Measurements from ENCODE around the gene KIAA2012. TPM values are rescaled to one million over a fixed set of nuclear protein-coding genes. Genes with fewer than 3 reads are reported as not detected.

Gene KIAA2012
- total and polyA plus RNA-seq, 2 of the 8 experiments (the other 6 are each of a cell fraction or from before 2014, with no cell fraction given) = not detected

DNA sequence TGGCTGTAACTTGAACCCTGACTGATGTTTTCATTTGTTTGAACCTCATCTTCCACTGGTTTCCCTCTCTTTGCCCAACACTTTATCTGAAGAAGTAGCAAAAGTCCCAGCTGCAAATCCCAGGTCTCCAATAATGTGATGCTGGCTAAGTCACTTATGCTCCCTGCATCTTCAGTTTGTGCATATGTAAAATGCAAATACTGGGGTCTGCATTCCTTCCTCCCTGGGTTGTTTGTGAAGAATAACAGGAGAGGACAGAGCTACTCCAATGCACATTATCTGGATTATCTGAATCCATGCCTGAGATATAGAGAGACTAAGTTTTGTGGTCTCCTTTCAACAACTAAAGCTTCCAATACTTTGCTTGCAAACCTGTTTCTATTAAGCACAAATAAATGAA is 22.2 kb downstream of the KIAA2012 start:
- no peak overlapping the region for H2BK15ac ChIP-seq (ENCODE audit: low read length)
- FAIRE-seq = no peak
- H3K4ac ChIP-seq (replicated peaks; ENCODE audit: insufficient read length, low read depth, low read length) = no peak overlapping the region
- H3K79me1 ChIP-seq (ENCODE audit: low read depth, low read length) = no peaks in the 10 kb centered on the region
- H3K27me3 ChIP-seq (replicated peaks in 1 of 4; ENCODE audit: control insufficient read depth in 3 of 4, extremely low read depth in 1 of 4, insufficient read depth in 3 of 4, low read length in 3 of 4) = no peaks in the 10 kb centered on the region
- H2BK20ac ChIP-seq (ENCODE audit: low read length) = no peak overlapping the region
- H3K23ac ChIP-seq (ENCODE audit: insufficient read length) = no peak overlapping the region
- H3K4me2 ChIP-seq (ENCODE audit: insufficient read depth in 1 of 2, low read depth in 2 of 2, low read length in 2 of 2) = no peak overlapping the region
- no peak overlapping the region for H3K9ac ChIP-seq (replicated peaks in 1 of 4; ENCODE audit: extremely low read depth in 1 of 4, low read depth in 3 of 4, low read length in 3 of 4)
- H4K8ac ChIP-seq (ENCODE audit: extremely low read depth, insufficient read depth, low read length) = no peak overlapping the region
- H3K23me2 ChIP-seq (ENCODE audit: low read depth, low read length) = no peaks in the 10 kb centered on the region
- no peak overlapping the region for H3K18ac ChIP-seq (ENCODE audit: extremely low read depth, low read length)
- no peak overlapping the region for H3K4me3 ChIP-seq (ENCODE audit: extremely low read depth in 1 of 4, insufficient read depth in 2 of 4, low read depth in 3 of 4, low read length in 4 of 4)
- H3K4me1 ChIP-seq (replicated peaks in 1 of 4; ENCODE audit: control insufficient read depth in 3 of 4, insufficient read depth in 4 of 4, low read length in 3 of 4) = peaks cover 0 to 3% (median 0%) of the 10 kb centered on the region in 4 experiments; a peak in 2 of 7 replicates
- DNase-seq (ENCODE audit: low read depth in 1 of 2, low spot score in 2 of 2) = no peak
- no peak overlapping the region for H2AFZ ChIP-seq (ENCODE audit: low read length)
- no peak overlapping the region for H3K27ac ChIP-seq (ENCODE audit: low read depth, low read length)
- no peak overlapping the region for H3K56ac ChIP-seq (replicated peaks; ENCODE audit: insufficient read length, low read depth, low read length)
- no peak overlapping the region for H3K14ac ChIP-seq (ENCODE audit: insufficient read length)
- no peak overlapping the region for H2BK5ac ChIP-seq (ENCODE audit: low read depth, low read length)
- H4K20me1 ChIP-seq (replicated peaks in 1 of 2; ENCODE audit: control insufficient read depth in 1 of 2, insufficient read depth in 2 of 2, low read length in 2 of 2) = no peaks in the 10 kb centered on the region
- POLR2A ChIA-PET (ENCODE audit: partially characterized antibody) = no interaction called here
- no peaks in the 10 kb centered on the region for H3K79me2 ChIP-seq (ENCODE audit: control insufficient read depth in 1 of 2, insufficient read depth in 2 of 2, low read length in 2 of 2)
- TF ChIP-seq CBX5 (IDR thresholded peaks at IDR 0.05; ENCODE audit: low read depth, low read length) (no peak), CREB1 (IDR thresholded peaks at IDR 0.05) (no peak), CEBPB (IDR thresholded peaks at IDR 0.05; ENCODE audit: low read depth, low read length) (no peak), PHF8 (conservative IDR thresholded peaks at IDR 0.05; ENCODE audit: low read depth, low read length) (no peak), NRF1 (IDR thresholded peaks at IDR 0.05; ENCODE audit: low read depth, low read length) (no peak), SAP30 (IDR thresholded peaks at IDR 0.05; ENCODE audit: insufficient read depth, insufficient replicate concordance, low read length) (no peak), ASH2L (IDR thresholded peaks at IDR 0.05; ENCODE audit: low read length) (no peak), ZNF274 (IDR thresholded peaks at IDR 0.05; ENCODE audit: borderline replicate concordance, extremely low read depth, low read length) (no peak), RFX5 (IDR thresholded peaks at IDR 0.05; ENCODE audit: borderline replicate concordance, low read depth, low read length) (no peak), TCF12 (IDR thresholded peaks at IDR 0.05; ENCODE audit: low read depth, low read length) (no peak), KDM4A (IDR thresholded peaks at IDR 0.05; ENCODE audit: low read depth, low read length, severe bottlenecking) (no peak), HDAC2 (IDR thresholded peaks at IDR 0.05; ENCODE audit: borderline replicate concordance in 1 of 2, low read depth in 2 of 2, low read length in 2 of 2) (no peak), SP1 (IDR thresholded peaks at IDR 0.05; ENCODE audit: low read depth, low read length) (no peak), SIRT6 (IDR thresholded peaks at IDR 0.05; ENCODE audit: low read length) (no peak), HDAC6 (IDR thresholded peaks at IDR 0.05; ENCODE audit: low read depth, low read length) (no peak), TAF7 (optimal IDR thresholded peaks at IDR 0.05; ENCODE audit: borderline replicate concordance, low read depth, low read length) (no peak)
- no peak overlapping the region for H4K5ac ChIP-seq (ENCODE audit: insufficient read length, low read depth, low read length)
- H2AK5ac ChIP-seq (ENCODE audit: low read depth, low read length) = no peak overlapping the region
- CTCF ChIA-PET (ENCODE audit: partially characterized antibody) = interaction anchor here (1.1 to 2.6 kb wide), 9 partner anchors 8 to 142 kb away, joined by 3 to 15 read pairs (median 4); partner anchors contain the start of gene KIAA2012
- no peaks in the 10 kb centered on the region for H3K9me3 ChIP-seq (ENCODE audit: insufficient read depth in 2 of 2, low read depth in 1 of 2, low read length in 1 of 2)
- no peak overlapping the region for H2BK120ac ChIP-seq (replicated peaks; ENCODE audit: low read depth, low read length)
- no peak overlapping the region for H4K91ac ChIP-seq (replicated peaks; ENCODE audit: insufficient read length, low read length)
- no peak overlapping the region for H2BK12ac ChIP-seq (ENCODE audit: low read depth, low read length)
- no peaks in the 10 kb centered on the region for H3K36me3 ChIP-seq (ENCODE audit: control insufficient read depth in 2 of 4, insufficient read depth in 4 of 4, low read length in 3 of 4)

Data from H1 (cell line).